SIG-M5 treated with dmso at 0.1 percent for 504 hours (cell line): ENCODE results near the gene TWIST2.
A peak's percentile ranks its signal among the peaks of the same experiment; 100 is the strongest.

Source experiments
- DNase-seq: peaks from one replicate; lab custom pipeline; 2025; ENCODE audit not compliant: unreplicated experiment; lab: John Stamatoyannopoulos, UW

The TWIST2 gene

DNA sequence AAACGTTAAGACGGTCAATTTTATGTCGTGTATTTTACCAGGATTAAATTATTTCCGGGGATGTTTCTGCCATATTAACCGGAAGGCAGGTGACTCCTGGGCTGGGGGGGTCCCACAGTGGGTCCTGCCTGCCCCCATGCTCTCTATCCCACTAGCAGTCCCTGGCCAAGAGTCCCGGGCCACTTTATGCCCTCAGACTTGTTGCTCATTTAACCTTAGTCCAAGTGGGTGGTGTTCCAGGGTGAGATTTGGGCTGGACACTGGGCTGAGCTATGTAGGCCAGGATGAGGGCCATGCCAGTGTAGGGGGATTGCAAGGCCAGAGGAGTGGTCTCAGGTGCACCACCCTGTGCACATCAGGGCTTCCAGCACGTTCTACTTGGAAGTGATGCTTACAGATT, 24.1 kb downstream of the TWIST2 start:
- no peak for DNase-seq

DNA sequence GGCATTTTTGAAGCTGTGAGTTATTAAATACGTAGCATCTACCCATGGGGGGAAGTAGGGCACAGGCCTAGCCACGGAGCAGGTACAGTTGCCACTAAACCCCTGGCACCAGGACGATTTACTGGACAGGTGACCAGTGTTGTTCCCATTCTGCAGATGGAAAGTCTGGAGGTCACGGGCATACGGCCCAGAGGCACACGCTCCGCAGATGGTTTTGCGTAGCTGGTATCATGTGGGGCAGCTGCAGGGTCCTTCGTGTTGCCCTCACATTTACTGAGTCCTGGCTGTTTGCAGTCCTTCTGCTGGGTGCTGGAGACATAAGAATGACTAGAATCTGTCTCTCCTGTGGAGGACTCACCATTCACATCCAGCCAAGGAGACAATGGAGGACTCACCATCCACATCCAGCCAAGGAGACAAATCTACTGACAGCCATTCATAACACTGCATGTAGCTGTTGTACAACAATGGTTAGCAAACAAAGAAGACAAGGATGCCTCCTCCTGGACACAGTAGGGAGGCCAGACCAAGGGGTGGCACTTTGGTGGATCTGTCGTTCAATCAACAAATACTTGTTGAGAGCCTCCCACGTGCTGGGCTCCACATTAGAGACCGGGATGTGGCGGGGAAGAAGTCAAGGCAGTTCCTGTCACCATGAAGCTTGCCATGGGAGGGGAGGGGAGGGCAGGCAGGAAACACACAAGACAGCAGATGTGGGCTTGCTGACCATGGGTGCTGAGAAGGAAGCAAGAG, 24.9 kb downstream of the TWIST2 start:
- no peak for DNase-seq

DNA sequence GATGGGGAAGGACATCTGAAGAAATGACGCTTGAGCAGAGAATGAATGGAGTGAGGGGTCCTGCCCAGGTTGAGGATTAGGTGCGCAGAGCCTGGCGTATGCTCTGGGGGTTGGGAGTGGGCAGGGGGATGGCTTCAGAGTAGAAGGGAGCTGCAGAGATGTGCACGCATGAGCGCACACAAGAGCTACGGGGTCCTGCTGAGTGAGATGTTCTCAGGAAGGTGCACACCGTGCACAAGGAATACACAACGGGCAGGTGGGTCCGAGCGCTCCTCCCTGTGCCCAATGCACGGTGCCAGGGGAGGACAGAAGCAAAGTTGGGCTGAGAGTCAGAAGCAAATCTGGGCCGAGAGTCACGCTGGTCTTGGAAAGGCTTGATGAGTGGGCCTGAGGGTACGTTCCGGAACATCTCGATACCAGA, 25.5 kb downstream of the TWIST2 start:
- no peak for DNase-seq

DNA sequence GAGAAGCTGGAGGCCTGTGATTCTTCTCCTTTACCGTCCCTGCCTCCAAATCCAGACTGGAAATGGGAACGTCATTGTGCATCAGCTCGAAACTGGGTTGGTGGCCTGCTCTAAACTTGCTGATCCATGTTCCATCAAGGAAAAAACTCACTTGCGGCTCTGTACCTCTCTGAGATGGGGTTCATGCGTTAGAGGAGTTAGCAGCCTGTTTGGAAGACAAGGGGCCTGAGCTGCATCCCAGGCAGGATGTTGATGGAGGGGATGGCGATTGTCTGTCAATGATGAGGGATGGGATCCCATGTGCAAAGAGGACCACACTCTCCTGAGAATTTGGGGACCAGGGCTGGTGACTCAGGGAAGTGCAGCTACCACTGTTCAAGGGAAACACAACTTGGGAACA, 26.0 kb downstream of the TWIST2 start:
- DNase-seq: no peak

DNA sequence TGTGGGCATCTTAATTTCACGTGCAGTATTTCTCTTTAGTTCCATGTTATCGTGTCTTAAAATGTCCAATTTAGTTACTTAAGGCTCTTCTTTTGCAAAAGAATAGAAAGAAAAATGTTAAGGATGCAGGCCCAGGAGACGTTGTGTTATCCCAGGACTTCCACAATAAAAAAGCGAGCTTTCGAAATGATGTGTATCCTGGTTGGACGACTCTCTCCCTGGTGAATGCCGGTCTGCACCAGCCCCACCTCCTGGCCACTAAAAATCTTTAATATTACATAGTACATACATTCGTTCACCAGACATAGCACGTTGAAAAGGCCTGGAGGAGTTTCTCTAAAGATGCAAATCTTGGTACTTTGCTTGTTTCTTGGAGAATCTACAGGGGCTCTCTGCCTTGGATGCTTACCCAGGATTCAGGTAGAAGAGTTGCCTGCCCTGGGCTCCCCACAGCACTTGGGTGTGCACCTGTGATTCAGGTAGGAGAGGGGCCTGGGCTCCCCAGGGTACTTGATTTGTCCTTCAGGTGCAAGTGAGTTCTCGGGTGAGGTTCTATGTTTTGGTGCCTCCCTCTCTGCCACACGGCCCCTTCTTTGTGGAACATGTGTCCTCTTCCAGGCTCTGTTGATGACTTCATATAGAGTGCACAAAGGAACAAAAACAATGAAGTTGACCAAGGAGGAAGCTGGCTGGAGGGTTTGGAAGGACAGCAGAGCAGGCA, 26.6 kb downstream of the TWIST2 start:
- no peak for DNase-seq

DNA sequence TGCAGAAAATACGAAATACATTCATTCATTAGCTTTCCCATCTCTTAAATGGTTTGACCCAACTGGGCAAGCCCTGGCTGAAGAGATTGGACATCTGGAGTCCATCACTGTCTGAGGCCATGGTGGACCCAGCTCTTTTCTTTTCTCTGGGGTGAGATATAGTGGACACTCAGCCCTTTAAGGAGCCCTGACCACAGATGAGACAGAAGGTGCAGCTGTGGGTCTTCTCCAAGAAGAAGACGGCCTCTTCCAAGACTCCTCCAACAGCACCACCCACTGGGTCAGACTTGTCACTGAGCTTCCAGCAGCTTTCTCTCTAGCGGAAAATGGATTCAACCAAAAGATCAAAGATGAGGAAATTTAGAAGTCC, 27.2 kb downstream of the TWIST2 start:
- DNase-seq: no peak

DNA sequence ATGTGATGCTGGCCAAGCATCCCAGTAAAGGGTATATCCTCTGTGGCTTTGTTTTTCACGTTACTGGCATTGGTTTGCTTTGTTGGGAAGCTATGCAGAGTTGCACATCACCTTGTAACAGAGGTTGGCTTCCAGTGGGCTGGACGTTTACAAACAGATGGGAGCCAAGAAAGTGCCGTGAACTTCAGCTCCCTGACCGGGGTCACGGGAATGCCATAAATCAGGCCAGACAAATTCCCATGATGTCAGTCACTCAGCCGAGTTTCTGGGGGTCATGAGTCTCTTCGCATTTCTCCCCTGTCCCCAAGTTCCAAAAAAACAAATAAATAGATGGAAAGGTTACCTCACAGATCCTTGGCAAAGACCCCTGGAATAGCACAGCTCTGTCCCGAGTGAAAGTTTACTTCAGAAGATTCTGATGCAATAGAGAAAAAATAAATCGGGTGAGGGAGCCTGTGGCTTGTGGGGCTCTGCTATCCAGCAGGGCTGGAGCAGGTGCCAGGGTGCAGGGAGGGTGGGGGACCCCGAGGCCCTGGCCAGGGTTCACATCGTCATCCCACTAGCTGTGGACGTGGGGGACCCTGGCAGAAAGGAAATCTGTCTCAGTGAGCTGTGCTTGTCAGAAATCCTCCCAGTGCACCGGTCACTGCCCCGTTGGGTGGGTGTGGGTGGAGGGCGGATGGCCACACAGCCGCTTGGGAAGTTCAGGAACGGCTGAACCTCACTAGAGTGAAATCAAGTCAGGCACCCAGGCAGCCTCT, 27.8 kb downstream of the TWIST2 start:
- DNase-seq: no peak

DNA sequence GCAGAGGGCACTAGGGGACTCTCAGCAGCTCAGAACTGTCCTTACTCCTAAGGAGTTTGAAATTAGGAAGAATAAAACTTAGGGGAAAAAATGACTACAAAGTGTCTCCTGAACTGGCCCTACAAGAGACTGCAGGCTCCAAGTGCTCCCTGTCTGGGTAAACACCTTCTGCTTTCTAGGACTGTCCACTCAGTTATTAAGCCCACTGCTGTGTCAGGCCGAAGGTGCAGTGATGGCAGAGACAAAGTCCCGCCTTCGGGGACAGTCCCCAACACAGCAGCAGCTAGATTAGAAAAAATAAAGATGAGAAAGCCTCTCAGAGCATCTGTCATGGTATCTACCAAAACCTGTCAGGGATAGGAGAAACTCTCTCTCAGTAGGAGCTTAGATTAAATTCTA, 28.3 kb downstream of the TWIST2 start:
- no peak for DNase-seq

DNA sequence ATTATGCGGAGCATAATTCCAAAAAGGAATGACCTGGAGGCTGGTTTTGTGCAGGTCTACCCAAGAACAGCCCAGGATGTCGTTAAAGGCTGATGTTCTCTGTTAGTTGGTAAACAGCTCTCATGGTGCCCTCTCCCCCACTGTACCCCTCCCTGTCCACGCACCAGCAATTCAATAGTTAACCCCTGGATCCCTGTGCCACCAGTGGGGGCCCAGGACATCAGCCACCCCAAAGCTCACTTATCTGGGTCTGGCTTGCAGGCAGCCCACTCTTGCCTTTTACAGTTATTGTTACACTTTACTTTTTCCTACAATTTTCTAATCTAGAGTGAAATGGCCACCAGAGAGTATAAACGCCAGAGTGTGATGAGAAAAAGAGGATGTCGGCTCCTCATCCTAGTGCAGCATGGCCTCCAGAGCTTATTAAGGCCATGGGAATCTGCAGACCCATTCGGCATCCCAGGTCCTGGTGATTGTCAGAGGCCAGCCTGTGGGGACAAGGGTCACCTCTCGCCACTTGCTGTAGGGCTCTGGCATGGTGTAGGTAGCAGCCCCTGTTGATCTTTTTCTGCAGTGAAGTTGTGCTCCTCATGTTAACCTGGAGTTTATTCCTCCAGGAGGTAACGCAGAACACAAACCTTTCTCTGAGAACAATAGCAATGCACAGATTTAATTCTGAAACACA, 30.3 kb downstream of the TWIST2 start:
- DNase-seq: no peak

DNA sequence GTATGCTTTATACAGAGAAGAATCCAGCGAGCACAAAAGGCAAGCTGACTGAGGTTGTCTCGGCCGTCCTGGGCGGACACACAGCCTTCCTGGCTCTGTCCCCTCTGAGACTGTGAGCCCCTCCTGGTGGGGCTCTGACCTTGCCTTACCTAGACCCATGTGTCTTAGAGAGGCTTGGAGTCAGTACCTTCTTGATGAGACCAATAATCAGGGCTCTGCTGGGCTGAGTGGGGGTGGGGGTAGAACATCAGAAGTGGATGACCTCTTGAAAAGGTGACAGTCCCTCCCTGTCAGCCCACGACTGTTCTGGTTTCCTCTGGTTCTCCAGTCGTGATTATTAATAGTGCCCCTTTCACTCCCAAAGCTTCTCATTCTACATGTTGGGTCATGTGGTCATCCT, 31.2 kb downstream of the TWIST2 start:
- no peak for DNase-seq

DNA sequence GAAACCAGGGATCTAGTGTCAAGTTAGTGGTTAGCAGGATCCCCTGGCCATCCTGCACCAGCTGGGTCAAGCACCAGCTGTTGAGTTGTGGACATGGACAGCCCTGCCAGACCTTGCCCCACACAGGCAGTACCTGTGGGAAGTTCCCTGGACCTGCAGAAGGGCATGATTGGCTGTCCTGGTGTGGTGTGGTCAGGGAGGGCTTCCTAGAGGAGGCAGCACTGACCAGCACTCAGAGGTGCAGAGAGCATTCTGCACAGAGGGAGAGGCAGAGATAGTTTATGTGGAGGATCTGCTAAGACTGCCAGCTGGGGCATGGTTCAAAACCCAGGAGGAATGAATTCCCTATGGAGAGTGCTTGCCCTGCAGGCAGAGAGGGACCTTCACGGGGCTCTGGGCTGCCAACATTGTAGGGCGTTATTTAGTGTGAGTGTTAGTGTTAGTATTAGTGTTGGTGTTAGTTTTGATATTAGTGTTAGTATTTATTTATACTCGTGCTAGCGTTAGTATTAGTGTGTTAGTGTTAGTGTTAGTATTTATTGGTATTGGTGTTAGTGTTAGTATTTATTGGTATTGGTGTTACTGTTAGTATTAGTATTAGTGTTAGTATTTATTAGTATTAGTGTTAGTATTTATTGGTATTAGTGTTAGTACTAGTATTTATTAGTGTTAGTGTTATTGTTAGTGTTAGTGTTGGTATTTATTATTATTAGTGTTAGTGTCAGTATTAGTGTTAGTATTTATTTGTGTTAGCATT, 31.9 kb downstream of the TWIST2 start:
- no peak for DNase-seq

DNA sequence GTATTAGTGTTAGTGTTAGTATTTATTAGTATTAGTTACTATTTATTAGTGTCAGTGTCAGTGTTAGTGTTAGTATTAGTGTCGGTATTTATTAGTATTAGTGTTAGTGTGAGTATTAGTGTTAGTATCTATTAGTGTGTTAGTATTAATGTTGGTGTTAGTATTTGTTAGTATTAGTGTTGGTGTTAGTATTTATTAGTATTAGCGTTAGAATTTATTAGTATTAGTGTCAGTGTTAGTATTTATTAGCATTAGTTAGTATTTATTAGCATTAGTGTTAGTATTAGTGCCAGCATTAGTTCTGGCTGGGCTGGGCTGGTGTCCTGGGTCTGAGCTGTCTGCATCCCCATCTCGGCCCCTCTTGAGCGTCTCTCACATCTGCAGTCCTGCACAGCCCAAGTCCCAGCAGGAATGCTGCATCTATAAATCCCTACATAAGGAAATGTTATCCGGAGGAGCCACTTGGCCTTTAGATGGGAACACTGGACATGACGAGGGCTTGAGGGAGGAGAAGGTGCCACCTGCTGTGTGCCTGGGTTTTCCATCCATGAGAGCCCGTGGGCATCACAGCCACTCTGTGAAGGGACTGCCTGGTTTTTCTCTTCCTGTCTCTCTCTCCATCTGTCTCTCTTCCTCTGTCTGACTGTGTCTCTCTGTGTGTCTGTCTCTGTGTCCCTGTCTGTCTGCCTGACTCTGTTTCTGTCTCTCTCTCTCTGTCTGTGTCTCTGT, 33.6 kb downstream of the TWIST2 start:
- peak; percentile 10 for DNase-seq

DNA sequence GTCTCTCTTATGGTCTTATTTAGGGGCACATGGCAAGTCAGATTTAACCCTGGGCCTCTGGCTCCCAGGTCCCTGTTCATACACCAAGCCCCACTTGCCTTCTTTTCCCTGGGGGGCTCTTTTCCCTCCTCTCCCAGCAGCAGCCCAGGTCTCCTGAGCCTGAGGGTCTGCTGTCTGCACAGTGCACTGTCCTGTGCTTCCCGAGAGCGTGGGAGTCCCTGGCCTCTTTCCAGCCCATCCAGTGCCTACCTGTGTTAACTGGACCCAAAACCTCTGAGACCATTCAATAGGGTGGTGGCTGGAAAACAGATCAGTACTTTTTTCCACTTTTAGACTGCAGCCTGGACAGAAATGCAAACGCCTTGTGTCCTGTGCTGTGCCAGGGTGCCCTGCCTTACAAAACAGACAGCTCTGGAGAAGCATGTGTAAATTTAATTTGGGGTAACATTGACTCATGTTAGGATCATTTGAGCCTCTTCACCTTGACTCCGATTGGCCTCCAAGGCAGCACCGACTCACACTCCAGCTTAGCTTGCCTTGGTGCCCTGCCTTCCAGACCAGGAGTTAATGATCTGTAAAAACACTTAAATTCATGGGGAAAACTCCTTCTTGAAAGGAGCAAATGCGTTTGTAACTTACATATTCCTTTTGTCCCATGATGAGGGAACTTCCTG, 34.3 kb downstream of the TWIST2 start:
- no peak for DNase-seq

DNA sequence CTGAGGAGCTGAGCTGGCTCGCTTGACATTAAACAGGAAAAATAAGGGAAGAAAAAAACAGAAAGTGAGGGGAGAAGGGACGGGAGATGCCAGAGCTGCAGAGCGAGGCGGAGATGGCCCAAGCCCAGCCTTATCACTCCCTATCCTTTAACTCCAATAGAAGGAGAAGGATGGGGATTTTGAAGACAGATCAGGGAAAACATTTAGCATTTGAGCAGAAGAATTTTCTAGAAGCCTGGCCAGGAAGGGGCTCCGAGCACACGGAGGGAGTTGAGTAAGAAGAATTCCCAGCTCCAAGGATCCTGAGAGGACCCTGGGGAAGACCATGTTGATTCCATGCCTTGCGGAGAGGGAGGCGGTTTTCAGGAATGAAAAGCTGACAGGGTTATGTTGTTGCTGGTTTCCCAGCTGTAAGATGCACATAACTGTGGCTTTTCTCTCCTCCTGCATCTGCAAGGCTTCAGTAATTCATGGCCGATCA, 35.6 kb downstream of the TWIST2 start:
- no peak for DNase-seq

DNA sequence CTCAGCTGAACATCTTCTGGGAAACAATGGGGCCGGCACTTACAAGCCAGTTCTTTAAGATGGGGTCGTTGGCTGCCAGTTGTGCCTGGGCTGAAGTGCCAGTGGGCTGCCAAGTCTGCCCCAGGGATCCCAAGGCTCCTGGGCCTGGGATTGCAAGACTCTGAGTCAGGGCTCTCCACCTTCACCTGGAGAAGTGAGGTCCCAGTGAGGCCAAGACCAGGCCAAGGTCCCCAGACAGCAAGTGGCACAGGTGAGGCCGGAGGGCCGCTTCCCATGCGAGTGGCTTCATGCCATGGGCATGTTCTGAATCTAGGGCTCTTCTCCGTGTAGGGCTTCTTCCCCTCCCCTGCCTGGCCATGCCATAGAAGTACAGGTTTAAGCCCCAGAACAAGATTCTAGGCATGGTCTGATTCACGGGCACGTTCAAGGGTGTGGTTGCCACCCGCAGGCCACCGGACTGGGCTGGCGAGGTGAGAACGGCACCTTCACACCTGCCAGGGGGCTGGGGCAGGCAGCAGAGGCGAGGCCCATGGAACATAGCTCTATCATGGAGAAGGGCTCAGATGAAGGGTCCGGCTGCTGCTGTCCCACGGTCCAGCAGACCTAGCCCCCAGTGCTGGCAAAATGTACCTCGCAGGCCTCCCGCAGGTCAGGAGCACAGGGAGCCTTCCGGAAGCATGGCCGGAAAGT, 36.4 kb downstream of the TWIST2 start:
- no peak for DNase-seq

DNA sequence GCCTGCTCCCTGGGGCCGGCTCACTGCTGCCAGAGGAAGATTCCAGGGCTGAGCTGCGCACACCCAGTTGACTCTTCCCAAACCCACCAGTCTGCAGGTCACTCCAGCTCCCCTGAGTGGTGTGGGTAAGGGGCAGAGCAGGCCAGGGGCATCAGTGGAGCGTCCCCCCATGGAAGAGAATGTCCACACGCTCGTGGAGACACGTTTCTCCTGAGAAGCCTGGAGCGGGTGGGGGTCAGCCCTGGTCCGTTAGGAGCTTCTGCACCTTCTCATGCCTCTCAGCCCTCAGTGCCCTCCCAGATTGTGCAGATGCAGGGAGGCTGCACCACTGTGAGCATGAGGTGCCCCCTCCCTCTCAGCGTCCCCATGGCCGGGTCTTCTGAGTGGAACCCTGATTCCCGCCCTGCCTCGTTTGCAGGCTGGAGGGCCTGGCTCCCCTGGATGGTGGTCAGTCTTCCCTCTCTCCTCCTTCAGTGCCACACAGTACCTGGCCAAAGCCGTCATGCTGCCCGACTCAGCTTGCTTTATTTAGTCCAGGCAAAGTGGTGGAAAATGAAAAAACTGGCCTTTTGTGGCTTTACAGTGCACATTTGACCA, 37.0 kb downstream of the TWIST2 start:
- no peak for DNase-seq

DNA sequence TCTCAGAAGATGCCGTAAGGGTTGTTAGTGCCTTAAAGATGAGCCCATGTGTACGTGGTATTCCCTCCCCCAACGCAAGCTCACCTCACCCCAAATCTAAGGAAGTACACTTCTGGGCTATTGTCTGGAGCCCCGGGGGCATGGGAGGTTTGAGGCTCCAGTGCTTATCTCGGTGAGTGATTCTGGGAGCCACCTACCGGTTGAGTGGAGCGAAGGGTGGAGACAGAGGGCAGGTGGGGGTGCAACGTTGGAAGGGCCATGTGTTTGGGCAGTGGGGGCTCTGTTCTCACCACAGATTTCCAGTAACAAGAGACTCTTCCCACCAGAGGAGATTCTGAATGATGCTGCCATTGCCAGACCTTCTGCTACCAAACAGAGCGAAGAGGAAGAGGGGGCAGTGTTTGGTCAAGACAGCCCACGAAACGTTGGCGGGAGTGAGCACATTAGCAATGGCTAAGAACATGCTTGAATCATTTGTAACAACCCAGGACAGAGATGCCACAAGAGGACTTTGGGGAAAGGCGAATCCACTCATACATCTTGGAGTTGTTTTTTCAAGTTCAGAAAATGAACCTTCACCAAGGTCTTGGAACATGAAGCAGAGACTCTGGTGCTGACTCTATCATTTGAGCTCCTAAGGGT, 38.7 kb downstream of the TWIST2 start:
- DNase-seq: no peak

DNA sequence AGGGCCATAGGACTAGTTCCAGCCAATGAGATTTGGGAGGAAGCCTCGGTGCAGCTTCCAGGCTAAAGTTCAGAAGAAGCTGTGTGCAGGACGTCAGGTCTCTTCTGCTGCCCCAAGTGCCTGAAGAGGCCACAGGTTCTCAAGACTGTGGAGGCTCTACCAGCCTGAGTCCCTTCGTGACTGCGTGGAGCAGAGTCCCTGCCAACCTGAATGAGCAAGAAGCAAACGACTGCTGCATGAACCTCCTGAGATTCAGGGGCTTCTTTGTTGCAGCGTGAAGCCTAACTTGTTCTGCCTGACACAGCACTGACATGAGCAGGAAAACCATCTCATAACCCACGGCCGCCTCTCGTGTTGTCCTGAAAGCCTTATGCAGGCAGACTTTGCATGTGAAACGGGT, 39.7 kb downstream of the TWIST2 start:
- DNase-seq: no peak
